NOMO-1 treated with dmso at 0.1 percent for 144 hours (cell line): ENCODE measurements around the gene OR5K2.

ENCODE experiments used
- DNase-seq: peaks from one replicate; lab custom pipeline; 2025; ENCODE audit not compliant: unreplicated experiment; lab: John Stamatoyannopoulos, UW

Gene OR5K2

GRCh38 chr3:98522544-98523281, 25.2 kb downstream of the OR5K2 start, which contains the start of gene CLDND1:
CLDND1 (minus strand) TSS chr3:98522902; CDS start chr3:98521424, 1,478 bp downstream.
- peak; percentile 92 for DNase-seq

- DNase-seq: no peak
Measured at GRCh38 chr3:98525494-98525893, 28.0 kb downstream of the OR5K2 start.

- DNase-seq: no peak
Measured at GRCh38 chr3:98528474-98529346, 31.2 kb downstream of the OR5K2 start.

- no peak for DNase-seq
Measured at GRCh38 chr3:98529856-98530459, 32.5 kb downstream of the OR5K2 start.

GRCh38 chr3:98530676-98531075, 33.2 kb downstream of the OR5K2 start:
- no peak for DNase-seq

GRCh38 chr3:98531622-98532274, 34.3 kb downstream of the OR5K2 start, which contains the start of gene GPR15:
GPR15 (plus strand) TSS chr3:98531978; CDS start chr3:98532034, 56 bp downstream.
- no peak for DNase-seq

- DNase-seq: no peak
Measured at GRCh38 chr3:98532275-98532637, 34.8 kb downstream of the OR5K2 start.

GRCh38 chr3:98532709-98533571, 35.5 kb downstream of the OR5K2 start:
- DNase-seq: peak; percentile 18

GRCh38 chr3:98534168-98534567, 36.7 kb downstream of the OR5K2 start:
- no peak for DNase-seq

- DNase-seq: no peak
Measured at GRCh38 chr3:98534734-98535133, 37.3 kb downstream of the OR5K2 start.

GRCh38 chr3:98536456-98537017, 39.1 kb downstream of the OR5K2 start:
- DNase-seq: no peak

- peak; percentile 45 for DNase-seq
Measured at GRCh38 chr3:98540346-98540745, 42.9 kb downstream of the OR5K2 start.

GRCh38 chr3:98541695-98542094, 44.2 kb downstream of the OR5K2 start:
- DNase-seq: no peak

- DNase-seq: no peak
Measured at GRCh38 chr3:98542623-98543022, 45.1 kb downstream of the OR5K2 start.

GRCh38 chr3:98545940-98546339, 48.5 kb downstream of the OR5K2 start:
- no peak for DNase-seq
